Lung (tissue), 12 donors: ENCODE results near the gene NPDC1. TPM values are rescaled to one million over a fixed set of nuclear protein-coding genes. Genes with fewer than 3 reads are reported as not detected.

Source experiments
- ATAC-seq: fragments of 200-7000 bp; cut with Tn5 transposase; one replicate; pipeline ENCODE4 v1.9.1; 2020; ENCODE audit warnings: moderate number of reproducible peaks; ENCODE audit not compliant: insufficient read depth, low FRiP score
- DNase-seq, 3 donors: peaks; one replicate each; pipeline ENCODE4 v3.0.0-alpha.2; 2013 to 2017
- H3K27ac ChIP-seq, 2 donors: one replicate each; pipeline ENCODE4 v1.5.1; 2013; ENCODE audit warnings: mild to moderate bottlenecking in 2 of 2, moderate library complexity in 2 of 2, control low read depth in 1 of 2, inconsistent platforms in 1 of 2, low read depth in 1 of 2, low read length in 1 of 2
- H3K27me3 ChIP-seq, 3 donors: one replicate each; pipeline ENCODE4 v1.5.1; 2013; ENCODE audit warnings: low read length in 2 of 3; ENCODE audit not compliant: control insufficient read depth in 3 of 3, insufficient read depth in 3 of 3
- H3K36me3 ChIP-seq, 4 donors: one replicate each; pipeline ENCODE4 v1.5.1; 2013; ENCODE audit warnings: low read length in 4 of 4, mild to moderate bottlenecking in 1 of 4, moderate library complexity in 1 of 4; ENCODE audit not compliant: control insufficient read depth in 4 of 4, insufficient read depth in 4 of 4
- H3K4me1 ChIP-seq, 5 donors: one replicate each; pipeline ENCODE4 v1.5.1; 2013; ENCODE audit warnings: low read length in 5 of 5, mild to moderate bottlenecking in 2 of 5, moderate library complexity in 1 of 5; ENCODE audit not compliant: control insufficient read depth in 5 of 5, insufficient read depth in 5 of 5
- H3K4me3 ChIP-seq: one replicate; pipeline ENCODE4 v1.5.1; 2013; ENCODE audit warnings: mild to moderate bottlenecking, control low read depth, moderate library complexity
- H3K9ac ChIP-seq, 2 donors: one replicate each; pipeline ENCODE4 v1.5.1; 2013; ENCODE audit warnings: low read length in 2 of 2, control low read depth in 1 of 2; ENCODE audit not compliant: insufficient read depth in 1 of 2
- H3K9me3 ChIP-seq, 4 donors: one replicate each; pipeline ENCODE4 v1.5.1; 2013; ENCODE audit warnings: low read length in 3 of 4, mild to moderate bottlenecking in 1 of 4, moderate library complexity in 1 of 4; ENCODE audit not compliant: control insufficient read depth in 4 of 4, insufficient read depth in 3 of 4
- CTCF ChIP-seq: IDR thresholded peaks from 2 replicates; pipeline ENCODE4 v1.5.1; 2012; ENCODE audit warnings: mild to moderate bottlenecking; ENCODE audit errors: control extremely low read depth, extremely low read depth
- WGBS, 2 donors: extraction: QIAGEN DNeasy Blood & Tissue Kit; methylation state at CpG; one replicate each; pipeline ENCODE4 v1.1.7; 2013; 5-methylcytosine and 5-hydroxymethylcytosine counted together
- polyA plus RNA-seq, 2 donors: library from polyadenylated mRNA; stranded (reverse); fragments of 200-250 nt; gene quantifications; one replicate each; pipeline ENCODE4 v1.2.1, GENCODE V29; 2013
- total RNA-seq, 2 donors: library from RNA; depleted of rRNA in 1 of 2; stranded (reverse); fragments of >200 nt in 1 of 2; gene quantifications; one replicate each; pipeline ENCODE4 v1.2.1, GENCODE V29; 2014 to 2021
- donor health status: control.
- donor health status: control.
- donor health status: Bipolar disorder and iron deficiency.
- donor health status: healthy.
- donor health status: DM: yes; HTN: yes; CAD: no.

Gene NPDC1
- total and polyA plus RNA-seq, 4 donors: 28.7 to 99.3 (median 68.3) TPM

- ATAC-seq (no peak), DNase-seq (no peak)
- Histone ChIP-seq H3K9ac (no peak overlapping the region), H3K36me3 (peaks cover 0 to 55% (median 7%) of the 10 kb centered on the region in 4 donors), H3K4me1 (no peaks in the 10 kb centered on the region), H3K4me3 (no peak overlapping the region), H3K27ac (no peak overlapping the region), H3K27me3 (no peaks in the 10 kb centered on the region), H3K9me3 (no peaks in the 10 kb centered on the region)
- TF ChIP-seq CTCF: no peak
- WGBS, 2 donors: 97 to 98% methylated on average over 28 of the region's 28 CpGs
Observed at GRCh38 chr9:137017071-137017470, 28.9 kb downstream of the NPDC1 start.

- DNase-seq (no peak), ATAC-seq (no peak)
- H3K4me1 ChIP-seq: no peaks in the 10 kb centered on the region
- no peak overlapping the region for H3K27ac ChIP-seq
- H3K36me3 ChIP-seq: peaks cover 0 to 61% (median 7%) of the 10 kb centered on the region in 4 donors
- WGBS, 2 donors: 97% methylated on average over 14 to 16 of the region's 16 CpGs
- no peak for TF ChIP-seq CTCF
- no peak overlapping the region for H3K4me3 ChIP-seq
- no peaks in the 10 kb centered on the region for H3K9me3 ChIP-seq
- H3K27me3 ChIP-seq: no peaks in the 10 kb centered on the region
- no peak overlapping the region for H3K9ac ChIP-seq
Observed at GRCh38 chr9:137016436-137016835, 29.5 kb downstream of the NPDC1 start.

GRCh38 chr9:137015976-137016375, 30.0 kb downstream of the NPDC1 start:
- Histone ChIP-seq H3K27me3 (no peaks in the 10 kb centered on the region), H3K27ac (no peak overlapping the region), H3K9ac (no peak overlapping the region), H3K9me3 (no peaks in the 10 kb centered on the region), H3K4me3 (no peak overlapping the region), H3K36me3 (peaks cover 0 to 64% (median 7%) of the 10 kb centered on the region in 4 donors), H3K4me1 (no peaks in the 10 kb centered on the region)
- ATAC-seq (no peak), DNase-seq (no peak)
- no peak for TF ChIP-seq CTCF
- 96 to 98% methylated on average over 21 of the region's 21 CpGs for whole genome bisulfite sequencing, 2 donors

GRCh38 chr9:137015540-137015930, 30.4 kb downstream of the NPDC1 start:
- no peak for ATAC-seq
- no peak for TF ChIP-seq CTCF
- H3K27me3 ChIP-seq: no peaks in the 10 kb centered on the region
- 98% methylated on average over 25 of the region's 25 CpGs for WGBS, 2 donors
- H3K9ac ChIP-seq: no peak overlapping the region
- no peak overlapping the region for H3K27ac ChIP-seq
- no peak overlapping the region for H3K4me3 ChIP-seq
- no peaks in the 10 kb centered on the region for H3K9me3 ChIP-seq
- H3K4me1 ChIP-seq: no peaks in the 10 kb centered on the region
- no peak for DNase-seq
- H3K36me3 ChIP-seq: peaks cover 0 to 64% (median 7%) of the 10 kb centered on the region in 4 donors
